H9 (cell line): ENCODE measurements around the gene SHISA8. TPM values are rescaled to one million over a fixed set of nuclear protein-coding genes. Genes with fewer than 3 reads are reported as not detected.

Source experiments
- DNase-seq: peaks from one replicate; pipeline ENCODE4 v3.0.0-alpha.2; 2017
- H2AFZ ChIP-seq: one replicate; pipeline ENCODE4 v1.6.1; 2013; ENCODE audit warnings: mild to moderate bottlenecking, low read length, control low read depth, moderate library complexity
- H2AK5ac ChIP-seq: 2 replicates; pipeline ENCODE4 v1.6.1; 2013; ENCODE audit warnings: low read length, control low read depth, mixed read lengths; ENCODE audit not compliant: insufficient read length
- H2BK120ac ChIP-seq: one replicate; pipeline ENCODE4 v1.6.1; 2013; ENCODE audit warnings: low read depth, mild to moderate bottlenecking, low read length, control low read depth, inconsistent platforms; ENCODE audit not compliant: poor library complexity, severe bottlenecking
- H2BK12ac ChIP-seq: 2 replicates; pipeline ENCODE4 v1.6.1; 2013; ENCODE audit warnings: low read length, control low read depth, mixed read lengths, low read depth; ENCODE audit not compliant: insufficient read length
- H2BK15ac ChIP-seq: 2 replicates; pipeline ENCODE4 v1.6.1; 2013; ENCODE audit warnings: low read depth, low read length, control low read depth
- H2BK20ac ChIP-seq: one replicate; pipeline ENCODE4 v1.6.1; 2013; ENCODE audit warnings: low read depth, mild to moderate bottlenecking, low read length, control low read depth, inconsistent platforms; ENCODE audit not compliant: poor library complexity, severe bottlenecking
- H2BK5ac ChIP-seq: 2 replicates; pipeline ENCODE4 v1.6.1; 2013; ENCODE audit warnings: low read length, control low read depth, mixed read lengths; ENCODE audit not compliant: insufficient read length
- H3K14ac ChIP-seq: 2 replicates; pipeline ENCODE4 v1.6.1; 2013; ENCODE audit warnings: low read length, control low read depth; ENCODE audit not compliant: insufficient read depth
- H3K18ac ChIP-seq: 2 replicates; pipeline ENCODE4 v1.6.1; 2013; ENCODE audit warnings: low read depth, mild to moderate bottlenecking, mixed read lengths, low read length, control low read depth; ENCODE audit not compliant: insufficient read length
- H3K23ac ChIP-seq: 2 replicates; pipeline ENCODE4 v1.6.1; 2013; ENCODE audit warnings: low read length, control low read depth, mixed read lengths, low read depth; ENCODE audit not compliant: insufficient read length
- H3K23me2 ChIP-seq: 2 replicates; pipeline ENCODE4 v1.6.1; 2013; ENCODE audit warnings: low read depth, mild to moderate bottlenecking, mixed read lengths, low read length, control low read depth; ENCODE audit not compliant: insufficient read length, poor library complexity, severe bottlenecking
- H3K27ac ChIP-seq: 2 replicates; pipeline ENCODE4 v1.5.1; 2013; ENCODE audit warnings: low read length, control low read depth, mixed read lengths, low read depth; ENCODE audit not compliant: insufficient read length
- H3K27me3 ChIP-seq: 2 replicates; pipeline ENCODE4 v1.6.1; 2013; ENCODE audit warnings: low read length, control low read depth, inconsistent platforms; ENCODE audit not compliant: insufficient read depth
- H3K4ac ChIP-seq: 2 replicates; pipeline ENCODE4 v1.6.1; 2013; ENCODE audit warnings: low read depth, mild to moderate bottlenecking, control low read depth, inconsistent platforms, low read length, moderate library complexity
- H3K4me1 ChIP-seq: 2 replicates; pipeline ENCODE4 v1.6.1; 2013; ENCODE audit warnings: low read length, control low read depth, inconsistent platforms; ENCODE audit not compliant: insufficient read depth
- H3K4me2 ChIP-seq: 2 replicates; pipeline ENCODE4 v1.6.1; 2013; ENCODE audit warnings: low read length, control low read depth, mixed read lengths; ENCODE audit not compliant: insufficient read length, insufficient read depth
- H3K56ac ChIP-seq: 2 replicates; pipeline ENCODE4 v1.6.1; 2013; ENCODE audit warnings: low read depth, mild to moderate bottlenecking, mixed read lengths, low read length, control low read depth; ENCODE audit not compliant: insufficient read length
- H3K79me1 ChIP-seq: 2 replicates; pipeline ENCODE4 v1.6.1; 2013; ENCODE audit warnings: low read depth, mild to moderate bottlenecking, moderate library complexity, low read length, control low read depth, inconsistent platforms; ENCODE audit not compliant: insufficient read depth, poor library complexity, severe bottlenecking
- H3K79me2 ChIP-seq: 2 replicates; pipeline ENCODE4 v1.6.1; 2013; ENCODE audit warnings: low read length, control low read depth, inconsistent platforms; ENCODE audit not compliant: insufficient read depth
- H3K9ac ChIP-seq: 2 replicates; pipeline ENCODE4 v1.6.1; 2013; ENCODE audit warnings: low read length, control low read depth, mixed read lengths; ENCODE audit not compliant: insufficient read length; ENCODE audit errors: extremely low read depth
- H3K9me3 ChIP-seq: one replicate; pipeline ENCODE4 v1.6.1; 2013; ENCODE audit warnings: low read depth, low read length, inconsistent platforms; ENCODE audit not compliant: control insufficient read depth
- H3T11ph ChIP-seq: one replicate; pipeline ENCODE4 v1.6.1; 2013; ENCODE audit warnings: mild to moderate bottlenecking, low read length, control low read depth, inconsistent platforms
- H4K20me1 ChIP-seq: one replicate; pipeline ENCODE4 v1.6.1; 2013; ENCODE audit not compliant: control insufficient read depth, insufficient read length, insufficient read depth
- H4K5ac ChIP-seq: 2 replicates; pipeline ENCODE4 v1.6.1; 2013; ENCODE audit warnings: low read depth, mild to moderate bottlenecking, mixed read lengths, low read length, control low read depth; ENCODE audit not compliant: insufficient read length
- H4K8ac ChIP-seq: replicated peaks from 2 replicates; pipeline ENCODE4 v1.6.1; 2013; ENCODE audit warnings: low read length, control low read depth, mixed read lengths, low read depth; ENCODE audit not compliant: insufficient read length
- H4K91ac ChIP-seq: 2 replicates; pipeline ENCODE4 v1.6.1; 2013; ENCODE audit warnings: low read depth, mild to moderate bottlenecking, moderate library complexity, mixed read lengths, low read length, control low read depth; ENCODE audit not compliant: insufficient read length
- H3K27ac Mint-ChIP-seq, 3 experiments: 2 replicates in 2 of 3; 3 replicates in 1 of 3; pipeline ENCODE4 v1.8.0; 2020 to 2021; ENCODE audit warnings: mixed read lengths in 3 of 3, mild to moderate bottlenecking in 1 of 3, moderate library complexity in 1 of 3
- H3K27me3 Mint-ChIP-seq: 2 replicates; pipeline ENCODE4 v1.8.0; 2021; ENCODE audit warnings: low read depth, mild to moderate bottlenecking, moderate library complexity, mixed read lengths
- H3K36me3 Mint-ChIP-seq, 3 experiments: 2 replicates in 2 of 3; 3 replicates in 1 of 3; pipeline ENCODE4 v1.8.0; 2020 to 2021; ENCODE audit warnings: low read depth in 3 of 3, mixed read lengths in 3 of 3; ENCODE audit not compliant: insufficient read depth in 1 of 3
- H3K4me1 Mint-ChIP-seq, 2 experiments: 2 replicates each; pipeline ENCODE4 v1.8.0; 2020; ENCODE audit warnings: mixed read lengths in 2 of 2
- H3K4me3 Mint-ChIP-seq, 2 experiments: 2 replicates in 1 of 2; 3 replicates in 1 of 2; pipeline ENCODE4 v1.8.0; 2020 to 2021; ENCODE audit warnings: mild to moderate bottlenecking in 2 of 2, mixed read lengths in 2 of 2, moderate library complexity in 1 of 2
- H3K9me3 Mint-ChIP-seq, 2 experiments: 2 replicates in 1 of 2; 3 replicates in 1 of 2; pipeline ENCODE4 v1.8.0; 2020; ENCODE audit warnings: mild to moderate bottlenecking in 2 of 2, mixed read lengths in 2 of 2, moderate library complexity in 1 of 2
- CTCF ChIP-seq: fragments of 200-600 bp; sonication (generic); conservative IDR thresholded peaks from 3 replicates; pipeline ENCODE4 v1.8.0; 2021; ENCODE audit warnings: antibody characterized with exemption, mild to moderate bottlenecking
- WGBS: extraction: QIAGEN DNeasy Blood & Tissue Kit; methylation state at CpG from one replicate; pipeline ENCODE4 v1.1.7; 2013; ENCODE audit warnings: missing lambda C conversion rate, low lambda C conversion rate, mixed read lengths; ENCODE audit not compliant: insufficient read length; ENCODE audit errors: extremely low coverage; 5-methylcytosine and 5-hydroxymethylcytosine counted together
- total RNA-seq: library from RNA; stranded (reverse); gene quantifications from 2 replicates; pipeline ENCODE4 v1.2.1, GENCODE V29; 2021

Gene SHISA8
- total RNA-seq, 1 experiment from 2014 or later, result 1.4 TPM

- Histone ChIP-seq H2BK20ac (no peak overlapping the region), H3K79me2 (no peaks in the 10 kb centered on the region), H3K56ac (no peak overlapping the region), H4K5ac (no peak overlapping the region), H3K27me3 (no peaks in the 10 kb centered on the region), H3K4me2 (no peak overlapping the region), H2BK5ac (no peak overlapping the region), H2BK120ac (no peak overlapping the region), H3K9ac (no peak overlapping the region), H3K4ac (no peak overlapping the region), H3K79me1 (no peaks in the 10 kb centered on the region), H3K27ac (no peak overlapping the region), H4K20me1 (no peaks in the 10 kb centered on the region), H4K8ac (no peak overlapping the region), H3K23ac (no peak overlapping the region), H2AFZ (no peak overlapping the region), H3K9me3 (no peaks in the 10 kb centered on the region), H4K91ac (no peak overlapping the region), H3K4me1 (no peaks in the 10 kb centered on the region), H3K18ac (no peak overlapping the region), H2AK5ac (no peak overlapping the region), H2BK12ac (no peak overlapping the region), H3T11ph (no peak overlapping the region), H2BK15ac (no peak overlapping the region), H3K23me2 (no peaks in the 10 kb centered on the region), H3K14ac (no peak overlapping the region)
- Mint-ChIP-seq H3K27ac (peak overlapping the region in 1 of 3 experiments; percentile 48; a peak in 2 of 7 replicates), H3K36me3 (peaks cover 38 to 85% (median 84%) of the 10 kb centered on the region in 3 experiments; a peak in 6 of 7 replicates), H3K9me3 (no peaks in the 10 kb centered on the region), H3K27me3 (no peaks in the 10 kb centered on the region), H3K4me3 (no peak overlapping the region), H3K4me1 (no peaks in the 10 kb centered on the region)
- no peak for DNase-seq
- TF ChIP-seq CTCF, result no peak
- no CpG with 5 or more reads among the region's 2 CpGs for WGBS
These were observed 40.8 kb downstream of the SHISA8 start for GRCh38 chr22:41874090-41874489.
